Stomach (tissue), 9 donors: Measurements from ENCODE around the gene GPATCH3. TPM values are rescaled to one million over a fixed set of nuclear protein-coding genes. Genes with fewer than 3 reads are reported as not detected.

Source experiments
- DNase-seq, 2 donors: peaks; one replicate each; pipeline versions ENCODE4 v3.0.0 to v3.0.0-alpha.2; 2013 to 2019
- H3K27ac ChIP-seq, 5 donors: fragments of 200-600 bp in 4 of 5; sonication (generic) in 4 of 5; one replicate each; pipeline ENCODE4 v1.5.1; 2013 to 2019; ENCODE audit warnings: mild to moderate bottlenecking in 1 of 5, moderate library complexity in 1 of 5
- H3K27me3 ChIP-seq, 3 donors: fragments of 200-600 bp; sonication (generic); one replicate each; pipeline ENCODE4 v1.5.1; 2017 to 2019; ENCODE audit warnings: mixed run types in 1 of 3
- H3K36me3 ChIP-seq, 4 donors: fragments of 200-600 bp; sonication (generic); 1 replicate in 3 of 4; 2 replicates in 1 of 4; pipeline ENCODE4 v1.5.1; 2016 to 2019
- H3K4me1 ChIP-seq, 4 donors: fragments of 200-600 bp; sonication (generic); one replicate each; pipeline ENCODE4 v1.5.1; 2016 to 2019
- H3K4me3 ChIP-seq, 4 donors: fragments of 200-600 bp; sonication (generic) in 3 of 4; one replicate each; pipeline ENCODE4 v1.5.1; 2016 to 2019; ENCODE audit warnings: mild to moderate bottlenecking in 1 of 4
- H3K9me3 ChIP-seq, 4 donors: fragments of 200-600 bp; sonication (generic); one replicate each; pipeline ENCODE4 v1.5.1; 2016 to 2019
- CTCF ChIP-seq, 7 experiments: fragments of 450-650 bp in 4 of 7; fragments of 200-600 bp in 3 of 7; sonication (generic) in 3 of 7; IDR thresholded peaks; one replicate each; pipeline ENCODE4 v1.5.1; 2016 to 2019; ENCODE audit warnings: antibody characterized with exemption in 7 of 7, control low read depth in 2 of 7, mild to moderate bottlenecking in 1 of 7
- EP300 ChIP-seq: sonication (generic); formaldehyde crosslinking; IDR thresholded peaks from one replicate; pipeline ENCODE4 v1.6.1; 2017; ENCODE audit warnings: antibody characterized with exemption
- POLR2A ChIP-seq, 4 donors: fragments of 450-650 bp; IDR thresholded peaks; one replicate each; pipeline ENCODE4 v1.6.1; 2016; ENCODE audit warnings: antibody characterized with exemption in 4 of 4, control low read depth in 2 of 4, mild to moderate bottlenecking in 1 of 4, moderate library complexity in 1 of 4
- POLR2AphosphoS5 ChIP-seq, 3 donors: sonication (generic); formaldehyde crosslinking; IDR thresholded peaks; one replicate each; pipeline ENCODE4 v1.6.1; 2016; ENCODE audit warnings: antibody characterized with exemption in 3 of 3
- WGBS, 5 donors: extraction: QIAGEN DNeasy Blood & Tissue Kit in 3 of 5; methylation state at CpG; one replicate each; pipeline versions ENCODE4 v1.1.5 to v1.1.7; 2013 to 2018; 5-methylcytosine and 5-hydroxymethylcytosine counted together
- intact Hi-C: fragments of 100-400 bp; cut with DNase I; formaldehyde crosslinking; loops from one replicate; pipeline ENCODE4 v1.15.1; 2023; ENCODE audit warnings: low total_unique reads
- polyA plus RNA-seq, 3 donors: library from polyadenylated mRNA; stranded (reverse); fragments of 200-250 nt; gene quantifications; one replicate each; pipeline ENCODE4 v1.2.3, GENCODE V29; 2013
- total RNA-seq, 5 donors: library from RNA; depleted of rRNA; stranded (reverse); fragments of >200 nt; gene quantifications; one replicate each; pipeline versions ENCODE4 v1.1.0 to v1.2.3, GENCODE V29; 2014 to 2016
- donor health status: healthy with polysubstance abuse.
- donor health status: Bipolar disorder and iron deficiency.
- donor health status: healthy.

Gene GPATCH3
- total and polyA plus RNA-seq, 8 donors: 3.1 to 42.0 (median 12.8) TPM

GRCh38 chr1:26913754-26914619 lies 13.7 kb upstream of the GPATCH3 start, which contains the start of gene NR0B2:
Gene NR0B2, minus strand, starts transcription at chr1:26913975. Its CDS starts 35 bp downstream, at chr1:26913940.
- H3K4me3 ChIP-seq: peak within 1 kb of the TSS; percentile 32 to 45 (median 41)
- peaks cover 25 to 36% (median 32%) of the 10 kb centered on the region in 4 donors for H3K4me1 ChIP-seq
- no peaks in the 10 kb centered on the region for H3K36me3 ChIP-seq
- peak in 2 of 4 donors; percentile 60 to 74 for TF ChIP-seq POLR2A (IDR thresholded peaks at IDR 0.05)
- peak; percentile 8 to 82 (median 80) for TF ChIP-seq POLR2AphosphoS5 (IDR thresholded peaks at IDR 0.05)
- no peak for TF ChIP-seq CTCF (IDR thresholded peaks at IDR 0.05)
- no peak for TF ChIP-seq EP300
- H3K9me3 ChIP-seq: no peaks in the 10 kb centered on the region
- H3K27me3 ChIP-seq: no peaks in the 10 kb centered on the region
- WGBS, 5 donors: 21 to 56% (median 34%) methylated on average over 4 to 16 of the region's 16 CpGs
- H3K27ac ChIP-seq: peak within 1 kb of the TSS; percentile 83 to 93 (median 89)
- DNase-seq: peak; percentile 96
- intact Hi-C loops: no loop called here

GRCh38 chr1:26913389-26913753 lies 13.1 kb upstream of the GPATCH3 start:
- no peak for TF ChIP-seq POLR2AphosphoS5 (IDR thresholded peaks at IDR 0.05)
- TF ChIP-seq EP300: no peak
- TF ChIP-seq CTCF (IDR thresholded peaks at IDR 0.05): no peak
- H3K27me3 ChIP-seq: no peaks in the 10 kb centered on the region
- WGBS, 5 donors: 26 to 43% (median 29%) methylated on average over 4 to 5 of the region's 5 CpGs
- intact Hi-C loops: no loop called here
- H3K36me3 ChIP-seq: no peaks in the 10 kb centered on the region
- no peak for DNase-seq
- peak overlapping the region; percentile 32 to 45 (median 41) for H3K4me3 ChIP-seq
- H3K27ac ChIP-seq: peak overlapping the region; percentile 83 to 93 (median 89)
- no peaks in the 10 kb centered on the region for H3K9me3 ChIP-seq
- H3K4me1 ChIP-seq: peaks cover 25 to 36% (median 32%) of the 10 kb centered on the region in 4 donors

GRCh38 chr1:26912147-26912490 lies 11.9 kb upstream of the GPATCH3 start:
- no peaks in the 10 kb centered on the region for H3K27me3 ChIP-seq
- H3K9me3 ChIP-seq: no peaks in the 10 kb centered on the region
- no peak for TF ChIP-seq EP300
- TF ChIP-seq CTCF (IDR thresholded peaks at IDR 0.05): no peak
- TF ChIP-seq POLR2A (IDR thresholded peaks at IDR 0.05): no peak
- no peak for TF ChIP-seq POLR2AphosphoS5 (IDR thresholded peaks at IDR 0.05)
- H3K27ac ChIP-seq: peak overlapping the region; percentile 70 to 93 (median 89)
- 15 to 42% (median 30%) methylated on average over 2 of the region's 2 CpGs for WGBS, 5 donors
- H3K4me3 ChIP-seq: peak overlapping the region; percentile 32 to 45 (median 41)
- no peak for DNase-seq
- H3K36me3 ChIP-seq: no peaks in the 10 kb centered on the region
- peaks cover 25 to 38% (median 33%) of the 10 kb centered on the region in 4 donors for H3K4me1 ChIP-seq
- intact Hi-C loops: no loop called here

- intact Hi-C loops: no loop called here
- H3K27ac ChIP-seq: peak overlapping the region; percentile 69 to 93 (median 87)
- peaks cover 25 to 38% (median 32%) of the 10 kb centered on the region in 4 donors for H3K4me1 ChIP-seq
- H3K36me3 ChIP-seq: no peaks in the 10 kb centered on the region
- no peak for TF ChIP-seq POLR2A (IDR thresholded peaks at IDR 0.05)
- TF ChIP-seq CTCF (IDR thresholded peaks at IDR 0.05): no peak
- no peak for TF ChIP-seq EP300
- no peak for TF ChIP-seq POLR2AphosphoS5 (IDR thresholded peaks at IDR 0.05)
- no peak for DNase-seq
- WGBS, 5 donors: 22 to 75% (median 44%) methylated on average over 8 of the region's 8 CpGs
- no peaks in the 10 kb centered on the region for H3K27me3 ChIP-seq
- H3K9me3 ChIP-seq: no peaks in the 10 kb centered on the region
- H3K4me3 ChIP-seq: peak overlapping the region in 3 of 4 donors; percentile 32 to 45 (median 44)
Observed at GRCh38 chr1:26911399-26912146, 11.3 kb upstream of the GPATCH3 start.
